A673 (cell line): ENCODE results near the gene NTN1. TPM values are rescaled to one million over a fixed set of nuclear protein-coding genes. Genes with fewer than 3 reads are reported as not detected.
"Not testable (repeated sequence)": the region's sequence is repeated elsewhere in the genome, so short reads cannot be mapped to it uniquely, and the experiment has no call there.

ENCODE experiments used
- BruUV-seq: library from RNA; stranded (reverse); fragments of 400-500 nt; replicated peaks from 2 replicates; lab custom pipeline; 2021; lab: Mats Ljungman, UMichigan
- CTCF ChIA-PET: fragments of 300-600 bp; sonication (Branson Sonifier 250); formaldehyde crosslinking; loops from one replicate; lab custom pipeline; 2022; ENCODE audit warnings: antibody characterized with exemption; lab: Charles Lee
- POLR2A ChIA-PET: fragments of 300-600 bp; sonication (Branson Sonifier 250); formaldehyde crosslinking; loops from one replicate; lab custom pipeline; 2022; ENCODE audit warnings: antibody characterized with exemption; ENCODE audit not compliant: low non-redundant PET; lab: Charles Lee
- DNase-seq: peaks from one replicate; pipeline ENCODE4 v3.0.0-alpha.2; 2015; ENCODE audit warnings: low spot score
- H3K27ac ChIP-seq: fragments of 200-600 bp; sonication (generic); 2 replicates; pipeline ENCODE4 v1.5.1; 2016; ENCODE audit warnings: mixed run types, low read depth, mild to moderate bottlenecking, mixed read lengths, antibody characterized with exemption, low read length; ENCODE audit not compliant: poor library complexity, severe bottlenecking
- H3K27me3 ChIP-seq: fragments of 200-600 bp; sonication (generic); replicated peaks from 2 replicates; pipeline ENCODE4 v1.6.1; 2017; ENCODE audit warnings: mixed run types, low read depth, mild to moderate bottlenecking, mixed read lengths, antibody characterized with exemption, low read length; ENCODE audit not compliant: insufficient read depth, poor library complexity
- H3K36me3 ChIP-seq: fragments of 200-600 bp; sonication (generic); 2 replicates; pipeline ENCODE4 v1.6.1; 2016; ENCODE audit warnings: mixed run types, mild to moderate bottlenecking, mixed read lengths, antibody characterized with exemption, low read length; ENCODE audit not compliant: insufficient read depth, poor library complexity, severe bottlenecking
- H3K4me1 ChIP-seq: fragments of 200-600 bp; sonication (generic); 2 replicates; pipeline ENCODE4 v1.6.1; 2017; ENCODE audit warnings: mixed run types, mild to moderate bottlenecking, mixed read lengths, antibody characterized with exemption, low read length; ENCODE audit not compliant: insufficient read depth, poor library complexity, severe bottlenecking
- H3K4me3 ChIP-seq: fragments of 200-600 bp; sonication (generic); 2 replicates; pipeline ENCODE4 v1.5.1; 2016; ENCODE audit warnings: low read depth, mixed run types, mild to moderate bottlenecking, mixed read lengths, low read length; ENCODE audit not compliant: poor library complexity, severe bottlenecking
- H3K9me3 ChIP-seq: fragments of 200-600 bp; sonication (generic); 2 replicates; pipeline ENCODE4 v1.6.1; 2016; ENCODE audit warnings: mixed run types, low read depth, mild to moderate bottlenecking, mixed read lengths, antibody characterized with exemption, low read length; ENCODE audit not compliant: poor library complexity, severe bottlenecking
- CTCF ChIP-seq: fragments of 300-800, 200-600 bp; sonication (generic); conservative IDR thresholded peaks from 2 replicates; pipeline ENCODE4 v1.5.1; 2017; ENCODE audit warnings: low read depth, mild to moderate bottlenecking, antibody characterized with exemption, low read length, moderate library complexity, mixed read lengths
- EZH2 ChIP-seq: fragments of 200-600 bp; sonication (generic); IDR thresholded peaks from 2 replicates; pipeline ENCODE4 v1.6.1; 2017; ENCODE audit warnings: borderline replicate concordance, low read depth, mild to moderate bottlenecking, mixed read lengths, antibody characterized with exemption, low read length; ENCODE audit not compliant: poor library complexity, severe bottlenecking
- intact Hi-C: fragments of 100-400 bp; cut with micrococcal nuclease; formaldehyde crosslinking; loops from one replicate; pipeline ENCODE4 v1.10.0; 2022; ENCODE audit not compliant: unreplicated experiment
- total RNA-seq: library from RNA; stranded (reverse); gene quantifications from 2 replicates; pipeline ENCODE4 v1.2.3, GENCODE V29; 2021

The NTN1 gene
- total RNA-seq, 1 experiment from 2014 or later: 4.3 TPM

- intact Hi-C loops: no loop called here
- no peaks in the 10 kb centered on the region for H3K36me3 ChIP-seq
- no peak overlapping the region for H3K27ac ChIP-seq
- ChIA-PET CTCF (no interaction called here), POLR2A (no interaction called here)
- no peaks in the 10 kb centered on the region for H3K27me3 ChIP-seq
- no peak overlapping the region for H3K4me3 ChIP-seq
- BruUV-seq: no TSS peak
- TF ChIP-seq CTCF: 0 out of 2 replicates have a peak, but pooled peaks have one; percentile 6
- no peak for TF ChIP-seq EZH2
- H3K9me3 ChIP-seq: no peaks in the 10 kb centered on the region
- peaks cover 16% of the 10 kb centered on the region for H3K4me1 ChIP-seq
- peak; percentile 46 for DNase-seq
Measured at GRCh38 chr17:9256751-9257629, 235.7 kb downstream of the NTN1 start.

- H3K4me3 ChIP-seq, CTCF ChIA-PET, BruUV-seq, H3K27me3 ChIP-seq, H3K9me3 ChIP-seq, DNase-seq, POLR2A ChIA-PET, intact Hi-C loops, H3K36me3 ChIP-seq, H3K27ac ChIP-seq: not testable (repeated sequence)
- H3K4me1 ChIP-seq: peaks cover 16% of the 10 kb centered on the region
Measured at GRCh38 chr17:9257630-9257965, 236.3 kb downstream of the NTN1 start.

- no TSS peak for BruUV-seq
- Histone ChIP-seq H3K27ac (no peak overlapping the region), H3K27me3 (no peaks in the 10 kb centered on the region), H3K4me1 (peaks cover 16% of the 10 kb centered on the region), H3K4me3 (no peak overlapping the region), H3K36me3 (no peaks in the 10 kb centered on the region), H3K9me3 (no peaks in the 10 kb centered on the region)
- POLR2A ChIA-PET: no interaction called here
- DNase-seq: peak; percentile 28
- CTCF ChIA-PET: no interaction called here
- TF ChIP-seq EZH2 (no peak), CTCF (no peak)
- intact Hi-C loops: no loop called here
Measured at GRCh38 chr17:9258115-9259015, 237.1 kb downstream of the NTN1 start.
